DMS153 treated with DMSO at 0.1 percent for 48 hours (cell line): ENCODE data around the gene PGA4.
"Not testable (repeated sequence)": the region's sequence is repeated elsewhere in the genome, so short reads cannot be mapped to it uniquely, and the experiment has no call there.

Source experiments
- DNase-seq: peaks from one replicate; lab custom pipeline; 2025; ENCODE audit not compliant: unreplicated experiment; lab: John Stamatoyannopoulos, UW

Gene PGA4

DNA sequence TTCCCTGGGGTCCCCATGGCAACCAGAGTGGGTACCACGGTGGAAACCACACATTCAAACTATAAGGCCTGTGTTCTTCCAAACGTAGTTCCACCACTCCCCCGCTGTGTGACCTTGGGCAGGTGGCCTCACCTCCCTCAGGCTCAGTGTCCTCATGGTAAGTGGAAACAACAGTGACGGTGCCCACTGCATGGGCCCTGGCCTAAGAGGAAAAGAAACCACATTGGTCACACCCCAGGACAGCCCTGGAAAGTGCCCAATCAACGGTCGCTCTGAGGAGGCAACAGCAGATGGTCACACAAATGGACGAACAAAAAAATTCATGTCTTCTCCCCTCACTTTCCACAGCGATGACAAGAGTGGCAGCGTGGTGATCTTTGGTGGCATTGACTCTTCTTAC, 25.9 kb downstream of the PGA4 start:
- not testable (repeated sequence) for DNase-seq

- not testable (repeated sequence) for DNase-seq
Observed at GRCh38 chr11:61249201-61249600, 27.1 kb downstream of the PGA4 start.

DNA sequence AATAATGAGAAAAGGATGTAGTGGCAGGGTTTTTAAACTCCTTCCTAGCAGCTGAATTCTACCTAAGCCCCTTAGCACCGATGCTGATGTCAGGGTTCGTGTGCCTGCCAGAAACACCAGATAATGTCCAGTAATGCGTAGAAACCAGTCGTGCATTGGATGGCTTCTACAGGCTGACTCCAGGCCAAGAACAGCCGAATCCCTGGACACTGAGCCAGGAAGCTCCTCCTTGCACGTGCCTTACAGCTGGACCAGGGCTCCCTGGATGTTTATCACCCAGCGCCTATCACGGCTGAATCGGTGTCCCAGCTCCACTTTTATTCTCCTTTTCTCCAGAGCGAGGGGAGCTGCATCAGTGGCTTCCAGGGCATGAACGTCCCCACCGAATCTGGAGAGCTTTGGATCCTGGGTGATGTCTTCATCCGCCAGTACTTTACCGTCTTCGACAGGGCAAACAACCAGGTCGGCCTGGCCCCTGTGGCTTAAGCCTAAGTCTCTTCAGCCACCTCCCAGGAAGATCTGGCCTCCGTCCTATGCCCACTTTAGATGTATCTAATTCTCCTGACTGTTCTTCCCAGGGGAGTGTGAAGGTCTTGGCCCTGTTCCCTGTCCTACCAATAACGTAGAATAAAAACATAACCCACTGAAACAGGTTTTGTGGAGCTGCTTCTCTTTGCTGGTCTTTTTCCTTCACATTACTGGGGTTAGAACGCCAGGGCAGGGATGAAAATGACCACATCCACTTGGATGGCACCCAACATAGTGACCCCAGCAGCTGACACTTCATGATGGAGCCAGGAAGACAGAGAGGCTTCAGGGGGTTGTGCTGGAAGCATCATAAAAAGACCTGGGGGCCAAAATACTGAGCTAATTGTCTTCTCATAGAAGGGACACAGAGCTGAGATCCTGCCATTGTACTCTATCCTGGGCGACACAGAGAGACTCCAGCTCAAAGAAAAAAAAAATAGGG, 28.9 kb downstream of the PGA4 start:
- DNase-seq = not testable (repeated sequence)

DNA sequence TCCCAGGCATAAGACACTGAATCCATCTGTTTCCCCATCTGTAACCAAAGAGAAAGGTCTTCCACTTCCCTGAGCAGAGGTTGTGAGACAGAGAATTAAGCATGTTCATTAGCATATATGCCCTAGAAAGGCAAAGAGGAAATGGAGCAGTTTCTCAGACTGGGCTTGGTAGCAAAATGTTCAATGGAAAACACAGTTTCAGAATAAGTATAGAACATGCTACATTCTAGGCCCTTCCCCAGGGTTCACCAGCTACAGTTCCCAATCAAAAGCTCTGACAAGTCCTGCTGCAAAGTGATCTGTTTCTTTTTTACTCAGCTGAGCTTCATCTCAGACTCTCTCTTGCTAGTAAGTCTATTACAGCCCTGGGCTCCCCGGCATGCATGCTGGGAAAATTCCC, 30.2 kb downstream of the PGA4 start:
- DNase-seq = not testable (repeated sequence)

DNA sequence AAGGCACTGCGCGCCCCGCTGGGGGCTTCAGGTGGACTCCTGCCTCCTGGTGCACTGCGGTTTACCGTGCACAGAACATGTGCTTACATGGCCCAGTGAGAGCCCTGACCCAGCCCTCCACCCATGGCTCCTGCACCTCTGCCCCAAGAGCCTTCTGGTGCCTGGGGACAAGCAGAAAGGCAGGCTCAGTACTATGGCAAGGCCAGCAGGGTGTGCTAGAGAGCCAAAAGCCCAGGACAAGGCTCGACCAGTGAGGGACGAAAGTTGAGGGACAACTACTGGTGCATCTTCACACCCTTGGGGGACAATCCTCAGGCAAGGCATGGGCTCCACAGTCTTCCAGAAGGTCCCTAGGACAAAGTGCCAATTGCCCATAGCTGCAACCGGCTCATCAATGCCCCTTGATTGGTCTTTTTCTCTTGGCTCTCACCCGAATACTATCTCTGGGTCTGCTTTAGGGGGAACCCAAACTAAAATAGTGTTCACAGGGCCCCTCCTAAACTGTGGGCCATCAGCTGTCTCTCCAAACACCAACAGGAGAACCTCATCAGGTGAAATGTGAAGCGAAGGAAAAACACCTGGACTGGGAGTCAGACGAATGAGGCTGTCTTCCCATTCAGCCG, 32.4 kb downstream of the PGA4 start:
- DNase-seq = peak; percentile 50

- DNase-seq = no peak
Observed at GRCh38 chr11:61256710-61257482, 34.7 kb downstream of the PGA4 start.

GRCh38 chr11:61258546-61258945, 36.4 kb downstream of the PGA4 start:
- no peak for DNase-seq

DNA sequence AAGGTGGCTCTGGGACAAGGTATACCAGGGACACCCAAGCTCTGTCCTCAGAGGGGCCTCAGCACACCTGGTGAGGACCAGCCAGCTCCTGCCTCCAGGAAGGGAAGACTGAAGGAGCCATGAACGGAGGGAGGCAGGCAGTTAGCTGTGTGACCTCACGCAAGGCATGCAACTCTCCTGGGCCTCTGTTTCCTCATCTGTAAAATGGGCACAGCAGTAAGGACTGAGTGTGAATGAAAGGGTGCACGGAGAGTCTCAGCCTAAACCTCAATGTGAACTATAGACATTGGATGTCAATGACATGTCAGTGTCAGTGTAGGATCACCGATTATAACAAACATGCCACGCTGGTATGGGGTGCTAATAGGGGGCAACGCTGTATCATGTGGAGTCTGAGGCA, 37.2 kb downstream of the PGA4 start:
- no peak for DNase-seq

DNA sequence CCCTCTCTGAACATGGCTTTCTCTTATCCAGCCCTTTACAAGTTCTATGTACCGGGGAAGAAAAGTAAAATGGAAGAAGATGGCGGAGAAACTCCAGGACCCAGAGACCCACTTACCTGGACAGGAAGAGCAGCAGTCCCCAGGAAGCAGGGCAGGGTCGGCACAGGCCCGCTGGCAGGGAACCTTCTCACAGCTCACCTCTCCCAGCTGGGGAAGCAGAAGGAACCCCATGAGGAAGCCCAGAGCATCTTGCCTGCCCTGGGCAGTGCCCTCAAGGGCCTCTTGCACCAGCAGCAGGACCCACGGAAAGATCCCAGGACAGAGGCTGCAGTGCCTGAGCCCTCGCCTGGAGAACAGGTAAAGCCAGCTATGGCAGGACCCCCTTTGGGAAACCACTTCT, 42.2 kb downstream of the PGA4 start:
- no peak for DNase-seq

DNA sequence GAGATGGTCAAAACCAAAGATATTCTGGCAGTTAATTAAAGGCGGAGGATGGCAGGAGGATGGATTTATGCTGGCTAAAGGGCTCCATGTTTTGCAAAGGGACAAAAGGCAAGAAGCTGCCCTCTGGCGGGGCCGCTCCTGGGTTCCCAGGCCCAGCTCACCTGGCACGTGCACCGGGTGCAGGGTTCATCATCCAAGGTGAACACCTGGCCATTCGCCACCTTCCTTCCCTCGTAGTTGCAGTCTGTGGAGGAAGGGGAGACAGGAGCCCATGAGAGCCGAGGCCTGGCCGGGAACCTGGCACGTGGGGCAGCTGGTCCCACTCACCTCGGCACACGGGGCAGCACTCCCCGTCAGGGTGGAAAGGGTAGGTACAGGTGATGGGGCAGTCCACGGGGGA, 42.6 kb downstream of the PGA4 start:
- DNase-seq = no peak

- no peak for DNase-seq
Observed at GRCh38 chr11:61265357-61265756, 43.2 kb downstream of the PGA4 start.

DNA sequence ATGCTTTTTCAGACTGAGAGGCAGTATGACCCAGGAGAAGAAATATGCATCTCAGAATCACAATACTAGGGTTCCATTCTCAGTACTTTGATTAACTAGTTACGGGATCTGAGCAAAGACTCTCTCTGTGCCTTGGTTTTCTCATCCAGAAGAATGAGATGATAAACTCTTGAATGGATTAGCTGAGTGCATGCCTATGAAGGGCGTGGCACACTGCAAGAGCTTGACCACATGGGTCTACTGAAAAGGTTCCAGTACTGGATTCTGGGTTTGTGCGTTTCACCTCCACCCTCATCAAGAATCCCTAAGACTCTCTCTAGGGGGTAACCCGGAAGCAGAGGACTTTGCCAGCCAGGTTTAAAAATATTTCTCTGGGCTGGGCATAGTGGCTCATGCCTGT, 44.5 kb downstream of the PGA4 start:
- DNase-seq = no peak

- DNase-seq = no peak
Observed at GRCh38 chr11:61267437-61267841, 45.3 kb downstream of the PGA4 start.

DNA sequence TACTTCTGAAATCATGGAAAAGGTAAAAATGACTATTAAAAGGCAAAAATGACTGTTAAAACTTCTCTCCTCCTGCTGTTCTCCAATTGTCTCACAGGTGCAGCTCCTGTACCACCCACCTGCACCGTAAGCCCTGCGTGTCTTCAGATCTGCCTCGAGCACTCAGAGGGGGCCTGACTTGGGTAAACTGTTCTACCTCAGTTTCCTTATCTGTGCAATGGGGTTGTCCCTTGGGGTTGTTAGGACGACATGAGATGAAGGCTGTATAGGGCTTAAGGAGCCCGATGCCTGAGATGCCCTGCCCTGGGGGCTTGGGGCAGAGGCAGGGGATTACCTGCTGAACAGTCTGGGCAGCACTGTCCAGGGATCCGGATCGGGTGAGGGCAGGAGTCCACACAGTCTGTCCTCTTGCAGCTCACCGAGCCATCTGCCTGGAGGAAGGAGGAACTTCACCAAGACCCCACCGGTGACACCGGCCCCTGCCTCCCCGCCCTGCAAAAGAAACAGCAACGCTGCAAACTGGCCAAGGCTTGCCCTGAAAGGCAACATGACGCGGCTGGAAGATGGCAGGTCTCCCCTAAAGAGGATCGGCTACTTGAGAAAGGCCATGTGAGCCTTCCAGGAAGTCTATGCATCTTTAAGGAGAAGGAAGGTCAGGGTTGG, 46.6 kb downstream of the PGA4 start:
- no peak for DNase-seq

DNA sequence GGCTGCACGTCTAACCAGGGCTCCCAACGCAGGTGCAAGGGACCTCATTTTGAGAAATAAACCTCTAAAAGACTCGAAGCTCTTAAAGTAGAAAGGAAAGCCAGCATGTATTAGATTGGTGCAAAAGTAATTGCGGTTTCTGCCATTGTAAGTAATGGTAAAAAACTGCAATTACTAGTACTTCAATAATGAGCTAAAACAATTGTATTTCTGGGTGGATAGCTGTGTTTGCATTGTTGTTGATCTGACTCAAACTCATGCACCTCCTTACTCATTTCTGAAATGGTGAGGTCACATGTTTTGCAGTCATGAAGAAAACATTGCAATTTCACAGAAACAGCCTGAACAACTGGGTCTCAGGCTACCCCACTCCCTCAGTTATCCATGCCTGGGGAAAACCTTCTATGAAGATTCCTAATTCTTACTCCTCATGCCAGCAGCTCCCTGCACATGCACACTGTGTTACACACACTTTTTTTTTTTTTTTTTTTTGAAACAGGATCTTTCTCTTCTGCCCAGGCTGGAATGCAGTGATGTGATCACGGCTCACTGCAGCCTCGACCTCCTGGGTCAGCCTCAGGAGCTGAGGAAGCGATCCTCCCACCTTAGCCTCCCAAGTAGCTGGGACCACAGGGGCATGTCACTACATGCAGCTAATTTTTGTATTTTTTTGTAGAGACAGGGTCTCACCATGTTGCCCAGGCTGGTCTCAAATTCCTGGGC, 48.4 kb downstream of the PGA4 start:
- no peak for DNase-seq

- DNase-seq = no peak
Observed at GRCh38 chr11:61272731-61273130, 50.6 kb downstream of the PGA4 start.

GRCh38 chr11:61273178-61274078, 51.3 kb downstream of the PGA4 start:
- DNase-seq = no peak

- no peak for DNase-seq
Observed at GRCh38 chr11:61274084-61274483, 51.9 kb downstream of the PGA4 start.

DNA sequence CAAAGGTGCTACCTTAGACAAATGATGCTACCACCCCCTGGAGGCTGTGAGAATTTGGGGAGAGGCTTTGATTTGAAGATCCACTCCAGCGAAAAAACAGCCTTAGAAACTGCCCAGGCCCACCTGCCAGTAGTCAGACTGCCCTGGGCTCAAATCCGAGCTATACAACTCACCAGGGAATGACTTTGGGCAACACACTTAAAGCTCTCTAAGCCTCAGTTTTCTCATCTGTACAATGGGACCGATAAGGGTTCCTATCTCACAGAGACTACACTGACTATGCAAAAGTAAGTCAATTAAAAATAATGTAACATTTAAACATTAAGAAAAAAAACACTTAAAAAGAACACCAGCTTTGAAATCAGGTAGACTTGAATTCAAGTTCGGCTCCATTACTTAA, 53.0 kb downstream of the PGA4 start:
- no peak for DNase-seq
